Diencephalon (tissue), 1 donor: Measurements from ENCODE around the gene PCDHB7. TPM values are rescaled to one million over a fixed set of nuclear protein-coding genes. Genes with fewer than 3 reads are reported as not detected.

Source experiments
- total RNA-seq: library from RNA; depleted of rRNA; stranded (reverse); fragments of >200 nt; gene quantifications from one replicate; pipeline ENCODE4 v1.2.3, GENCODE V29; 2014

Gene PCDHB7
- 8.5 TPM for total RNA-seq

DNA sequence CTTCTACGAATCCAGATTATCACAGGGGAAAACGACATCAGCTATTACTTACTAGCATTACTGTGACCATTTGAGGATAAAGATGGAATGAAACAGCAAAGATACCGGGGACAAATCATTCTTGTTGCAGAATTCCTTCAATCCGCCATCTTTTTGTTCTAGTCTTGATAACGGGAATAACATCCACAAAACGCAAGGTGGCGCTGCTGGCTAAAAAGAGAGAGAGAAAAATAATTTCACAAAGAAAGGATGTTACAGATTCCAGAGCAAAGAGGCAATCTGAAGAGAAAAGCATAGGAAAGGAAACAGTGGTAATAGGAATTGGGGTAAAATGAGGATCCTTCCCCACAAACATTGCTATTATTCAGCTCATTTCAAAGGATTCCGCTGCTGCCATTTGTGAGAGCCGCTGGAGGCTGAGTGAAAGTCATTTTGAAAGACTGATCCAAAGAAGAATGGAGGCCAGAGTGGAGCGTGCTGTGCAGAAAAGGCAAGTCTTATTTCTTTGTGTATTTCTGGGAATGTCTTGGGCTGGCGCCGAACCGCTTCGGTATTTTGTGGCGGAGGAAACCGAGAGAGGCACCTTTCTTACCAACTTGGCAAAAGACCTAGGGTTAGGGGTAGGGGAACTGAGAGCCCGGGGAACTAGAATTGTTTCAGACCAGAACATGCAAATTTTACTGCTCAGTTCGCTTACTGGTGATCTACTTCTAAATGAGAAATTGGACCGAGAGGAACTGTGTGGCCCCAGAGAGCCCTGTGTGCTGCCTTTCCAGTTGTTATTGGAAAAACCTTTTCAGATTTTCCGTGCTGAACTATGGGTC lies at the start of gene PCDHB7:
Gene PCDHB7, plus strand, starts transcription at position 264 of the 824 bp plus-strand sequence. Its CDS starts 192 bp downstream, at position 456.

DNA sequence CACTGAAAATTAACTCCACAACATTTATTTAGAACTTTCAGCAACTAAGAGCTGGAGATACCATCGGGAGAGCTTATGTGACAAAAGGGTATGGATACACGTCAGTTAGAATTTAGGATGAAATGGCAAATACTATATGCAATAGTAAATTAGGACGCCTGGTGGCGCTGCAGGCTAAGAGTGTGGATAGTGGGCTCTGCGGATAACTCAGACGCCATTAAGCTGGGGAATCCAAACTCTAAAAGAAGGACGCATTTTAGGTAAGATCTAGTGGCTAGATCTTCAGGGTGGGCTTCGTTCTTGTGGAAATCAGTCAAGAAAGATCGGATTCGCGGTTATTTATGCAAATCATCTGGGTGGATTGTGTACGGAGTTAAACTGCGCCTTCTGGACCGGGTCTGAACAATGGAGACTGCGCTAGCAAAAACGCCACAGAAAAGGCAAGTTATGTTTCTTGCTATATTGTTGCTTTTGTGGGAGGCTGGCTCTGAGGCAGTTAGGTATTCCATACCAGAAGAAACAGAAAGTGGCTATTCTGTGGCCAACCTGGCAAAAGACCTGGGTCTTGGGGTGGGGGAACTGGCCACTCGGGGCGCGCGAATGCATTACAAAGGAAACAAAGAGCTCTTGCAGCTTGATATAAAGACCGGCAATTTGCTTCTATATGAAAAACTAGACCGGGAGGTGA lies 37.3 kb upstream of the PCDHB7 start, which contains the start of gene PCDHB5:
Gene PCDHB5, plus strand, starts transcription at position 177 of the 688 bp plus-strand sequence. Its CDS starts 229 bp downstream, at position 406.

DNA sequence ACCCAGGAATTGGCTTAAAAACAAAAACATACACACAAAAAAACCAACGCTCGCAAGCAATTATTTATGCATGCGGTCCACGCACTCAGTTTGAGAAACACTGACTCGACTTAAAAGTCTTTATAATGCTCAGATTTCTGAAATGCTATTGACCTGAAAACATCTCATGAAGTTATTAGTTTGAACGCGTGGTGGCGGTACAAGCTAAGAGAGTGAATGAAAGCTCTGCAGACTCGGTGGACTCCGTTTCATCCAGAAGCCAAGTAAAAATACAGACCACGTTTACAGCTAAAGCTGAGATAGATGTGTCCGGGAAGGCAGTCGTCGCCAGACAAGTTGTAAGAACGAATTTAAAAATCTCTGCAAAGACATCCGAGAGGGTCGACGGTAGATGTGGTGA lies 22.6 kb upstream of the PCDHB7 start, which contains the start of gene PCDHB6:
Gene PCDHB6, plus strand, starts transcription at position 246 of the 400 bp plus-strand sequence. CDS start 201 bp downstream, outside the sequence.

DNA sequence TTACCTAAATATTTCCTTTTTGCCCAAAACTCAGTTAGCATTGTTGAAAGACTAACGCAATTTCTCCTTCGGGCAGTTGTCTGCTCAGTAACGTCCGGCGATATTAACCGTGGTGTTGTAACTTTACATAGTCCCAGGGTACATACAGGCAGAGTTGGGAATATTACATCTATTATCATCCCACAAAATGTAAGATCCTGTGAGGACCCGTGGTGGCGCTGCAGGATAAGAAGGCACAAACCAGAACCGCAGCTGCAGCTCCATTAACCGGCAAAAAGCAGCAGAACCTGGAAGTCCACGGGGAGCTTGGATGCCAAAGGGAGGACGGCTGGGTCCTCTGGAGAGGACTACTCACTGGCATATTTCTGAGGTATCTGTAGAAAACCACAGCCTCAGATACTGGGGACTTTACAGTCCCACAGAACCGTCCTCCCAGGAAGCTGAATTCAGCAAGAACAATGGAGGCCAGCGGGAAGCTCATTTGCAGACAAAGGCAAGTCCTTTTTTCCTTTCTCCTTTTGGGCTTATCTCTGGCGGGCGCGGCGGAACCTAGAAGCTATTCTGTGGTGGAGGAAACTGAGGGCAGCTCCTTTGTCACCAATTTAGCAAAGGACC lies 5.2 kb downstream of the PCDHB7 start, which contains the start of gene PCDHB8:
Gene PCDHB8, plus strand, starts transcription at position 214 of the 615 bp plus-strand sequence. Its CDS starts 245 bp downstream, at position 459.

DNA sequence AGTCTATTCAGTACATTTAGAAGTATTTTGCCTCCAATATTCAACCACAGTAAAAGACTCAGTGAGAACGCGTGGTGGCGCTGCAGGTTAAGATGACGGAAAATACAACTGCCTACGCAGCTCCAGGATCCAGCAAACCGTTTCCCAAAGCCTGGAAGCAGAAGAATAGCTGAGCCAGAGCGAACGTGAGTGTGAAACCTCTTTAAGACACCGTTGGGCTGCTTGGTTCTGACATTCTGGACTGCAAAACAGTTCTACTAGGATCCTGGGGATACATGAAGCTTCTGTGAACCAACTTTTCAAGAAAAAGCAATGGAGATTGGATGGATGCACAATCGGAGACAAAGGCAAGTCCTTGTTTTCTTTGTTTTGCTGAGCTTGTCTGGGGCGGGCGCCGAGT lies 9.8 kb downstream of the PCDHB7 start, which contains the start of gene PCDHB16:
Gene PCDHB16, plus strand, starts transcription at position 140 of the 400 bp plus-strand sequence. Its CDS starts 173 bp downstream, at position 313.

DNA sequence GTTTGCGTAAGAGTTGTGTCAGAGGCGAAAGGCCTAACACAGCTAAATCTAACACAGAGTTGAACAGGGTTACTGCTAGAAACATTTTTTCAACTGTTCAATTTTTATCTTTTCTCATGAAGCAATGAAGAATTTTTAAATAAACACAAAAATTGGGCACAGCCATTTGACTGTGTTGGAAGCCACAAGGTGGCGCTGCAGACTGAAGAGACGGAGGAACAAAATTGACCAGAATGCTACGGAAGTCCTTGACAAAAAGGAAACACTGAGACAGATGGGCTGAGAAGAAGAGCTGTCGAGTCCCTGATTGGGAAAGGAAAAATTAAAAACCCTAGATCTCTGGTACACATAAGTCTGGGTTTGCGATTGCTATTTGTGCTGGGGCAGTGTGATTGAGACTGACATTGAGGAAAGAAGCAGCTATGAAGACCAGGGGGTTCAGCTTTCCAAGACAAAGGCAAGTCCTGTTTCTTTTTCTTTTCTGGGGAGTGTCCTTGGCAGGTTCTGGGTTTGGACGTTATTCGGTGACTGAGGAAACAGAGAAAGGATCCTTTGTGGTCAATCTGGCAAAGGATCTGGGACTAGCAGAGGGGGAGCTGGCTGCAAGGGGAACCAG lies 14.6 kb downstream of the PCDHB7 start, which contains the start of gene PCDHB9:
Gene PCDHB9, plus strand, starts transcription at position 265 of the 616 bp plus-strand sequence. Its CDS starts 158 bp downstream, at position 423.

DNA sequence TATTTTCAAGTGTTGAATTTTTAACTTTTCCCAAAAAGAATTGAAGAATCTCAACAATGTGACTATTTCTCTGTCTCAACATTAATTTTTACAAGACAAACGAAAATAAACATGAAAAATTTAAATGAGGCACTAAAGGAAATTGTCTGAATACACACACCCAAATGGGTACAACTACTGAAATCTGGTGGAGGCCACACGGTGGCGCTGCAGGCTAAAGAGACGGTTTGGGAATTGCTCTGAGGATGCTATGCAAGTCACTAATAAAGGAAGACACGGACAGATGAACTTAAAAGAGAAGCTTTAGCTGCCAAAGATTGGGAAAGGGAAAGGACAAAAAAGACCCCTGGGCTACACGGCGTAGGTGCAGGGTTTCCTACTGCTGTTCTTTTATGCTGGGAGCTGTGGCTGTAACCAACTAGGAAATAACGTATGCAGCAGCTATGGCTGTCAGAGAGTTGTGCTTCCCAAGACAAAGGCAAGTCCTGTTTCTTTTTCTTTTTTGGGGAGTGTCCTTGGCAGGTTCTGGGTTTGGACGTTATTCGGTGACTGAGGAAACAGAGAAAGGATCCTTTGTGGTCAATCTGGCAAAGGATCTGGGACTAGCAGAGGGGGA lies 19.8 kb downstream of the PCDHB7 start, which contains the start of gene PCDHB10:
Gene PCDHB10, plus strand, starts transcription at position 244 of the 616 bp plus-strand sequence. Its CDS starts 200 bp downstream, at position 444.

DNA sequence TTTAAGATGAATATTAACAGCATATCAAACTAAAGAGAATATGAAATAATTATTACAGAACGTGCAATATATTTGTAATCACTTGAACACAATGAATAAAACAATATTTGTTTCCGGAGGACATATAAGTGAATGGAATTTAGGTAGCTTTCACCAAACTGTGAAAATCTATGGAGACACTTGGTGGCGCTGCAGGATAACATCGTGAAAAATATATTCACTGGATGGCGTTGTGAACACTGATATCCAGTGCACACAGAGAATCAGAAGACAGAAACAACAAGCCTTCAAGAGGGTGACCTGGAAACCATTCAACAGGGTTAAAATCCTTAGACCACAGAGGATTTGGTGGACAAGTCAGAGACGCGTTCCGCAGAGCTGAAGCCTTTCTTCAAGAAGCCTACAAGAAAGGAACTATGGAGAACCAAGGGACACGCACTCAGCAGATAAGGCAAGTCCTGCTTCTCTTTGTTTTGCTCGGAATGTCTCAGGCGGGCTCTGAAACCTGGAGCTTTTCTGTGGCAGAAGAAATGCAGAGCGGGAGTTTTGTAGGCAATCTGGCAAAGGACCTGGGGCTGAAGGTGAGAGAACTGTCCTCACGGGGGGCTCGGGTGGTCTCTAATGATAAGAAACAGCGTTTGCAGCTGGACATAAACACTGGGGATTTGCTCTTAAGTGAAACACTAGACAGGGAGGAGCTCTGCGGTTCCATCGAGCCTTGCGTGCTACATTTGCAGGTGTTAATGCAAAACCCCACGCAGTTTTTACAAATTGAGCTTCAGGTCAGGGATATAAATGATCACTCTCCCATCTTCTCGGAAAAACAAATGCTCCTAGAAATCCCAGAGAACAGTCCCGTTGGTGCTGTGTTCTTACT lies 27.2 kb downstream of the PCDHB7 start, which contains the start of gene PCDHB11:
Gene PCDHB11, plus strand, starts transcription at position 269 of the 877 bp plus-strand sequence. Its CDS starts 148 bp downstream, at position 417.

DNA sequence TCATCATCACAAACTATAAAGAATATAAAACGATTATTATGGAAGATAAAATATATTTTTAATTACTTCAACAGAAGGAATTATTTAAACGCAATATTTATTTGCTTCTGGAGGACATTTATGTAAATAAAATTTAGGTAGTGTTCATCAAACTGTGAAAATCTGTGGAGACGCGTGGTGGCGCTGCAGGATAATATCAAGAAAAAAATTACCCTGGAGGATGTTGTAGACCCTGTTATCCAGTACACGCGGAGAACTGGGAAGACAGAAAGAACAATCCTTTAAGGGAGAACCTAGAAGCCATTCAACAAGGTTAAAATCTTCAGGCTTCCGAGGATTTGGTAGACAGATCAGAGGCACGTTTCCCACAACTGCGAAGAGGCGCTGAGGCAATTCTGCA lies 36.0 kb downstream of the PCDHB7 start, which contains the start of gene PCDHB12:
Gene PCDHB12, plus strand, starts transcription at position 242 of the 400 bp plus-strand sequence. CDS start 189 bp downstream, outside the sequence.

DNA sequence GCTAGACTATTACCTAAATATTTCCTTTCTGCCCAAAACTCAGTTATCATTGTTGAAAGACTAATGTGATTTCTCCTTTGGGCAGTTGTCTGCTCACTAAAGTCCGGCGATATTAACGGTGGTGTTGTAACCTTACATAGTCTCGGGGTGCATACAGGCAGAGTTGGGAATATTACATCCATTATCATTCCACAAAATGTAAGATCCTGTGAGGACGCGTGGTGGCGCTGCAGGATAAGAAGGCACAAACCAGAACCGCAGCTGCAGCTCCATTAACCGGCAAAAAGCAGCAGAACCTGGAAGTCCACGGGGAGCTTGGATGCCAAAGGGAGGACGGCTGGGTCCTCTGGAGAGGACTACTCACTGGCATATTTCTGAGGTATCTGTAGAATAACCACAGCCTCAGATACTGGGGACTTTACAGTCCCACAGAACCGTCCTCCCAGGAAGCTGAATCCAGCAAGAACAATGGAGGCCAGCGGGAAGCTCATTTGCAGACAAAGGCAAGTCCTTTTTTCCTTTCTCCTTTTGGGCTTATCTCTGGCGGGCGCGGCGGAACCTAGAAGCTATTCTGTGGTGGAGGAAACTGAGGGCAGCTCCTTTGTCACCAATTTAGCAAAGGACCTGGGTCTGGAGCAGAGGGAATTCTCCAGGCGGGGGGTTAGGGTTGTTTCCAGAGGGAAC lies 41.4 kb downstream of the PCDHB7 start, which contains the start of gene PCDHB13:
Gene PCDHB13, plus strand, starts transcription at position 264 of the 684 bp plus-strand sequence. Its CDS starts 205 bp downstream, at position 469.

DNA sequence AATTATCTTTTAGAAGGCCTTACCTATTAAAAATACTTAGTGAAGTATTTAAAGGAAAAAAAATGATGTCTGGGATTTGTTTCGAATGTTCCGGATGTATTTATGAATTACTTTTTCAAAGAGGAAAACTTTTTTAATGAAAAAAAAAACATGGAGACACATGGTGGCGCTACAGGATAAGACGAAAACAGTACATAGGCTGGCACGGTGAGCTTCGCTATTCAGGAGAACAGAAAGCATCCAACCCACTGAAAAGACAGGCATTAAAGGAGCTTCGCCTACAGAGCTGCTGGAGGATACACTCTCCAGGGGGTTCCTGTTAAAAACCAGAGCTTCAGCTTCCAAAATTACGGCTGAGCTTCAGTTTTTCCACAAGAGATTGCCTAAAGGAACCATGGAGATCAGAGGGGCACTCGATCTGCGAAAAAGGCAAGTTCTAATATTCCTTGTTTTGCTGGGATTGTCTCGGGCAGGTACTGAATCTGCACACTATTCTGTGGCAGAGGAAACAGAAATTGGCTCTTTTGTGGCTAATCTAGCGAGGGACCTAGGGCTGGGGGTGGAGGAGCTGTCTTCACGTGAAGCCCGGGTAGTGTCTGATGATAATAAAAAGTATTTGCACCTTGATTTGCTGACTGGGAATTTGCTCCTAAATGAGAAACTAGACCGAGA lies 50.8 kb downstream of the PCDHB7 start, which contains the start of gene PCDHB14:
Gene PCDHB14, plus strand, starts transcription at position 232 of the 672 bp plus-strand sequence. Its CDS starts 163 bp downstream, at position 395.

Other genes starting within 250 kb of the PCDHB7 start
- gene PCDHAC1, start 246.3 kb upstream of the PCDHB7 start, total RNA-seq, result 42.7 TPM
- gene PCDHAC2, start 206.2 kb upstream of the PCDHB7 start, total RNA-seq, result 47.1 TPM
- 0.46 TPM for gene PCDHB1, start 121.3 kb upstream of the PCDHB7 start, total RNA-seq
- gene PCDHB2, start 78.0 kb upstream of the PCDHB7 start, total RNA-seq, result 12.7 TPM
- 13.6 TPM for gene PCDHB3, start 72.2 kb upstream of the PCDHB7 start, total RNA-seq
- gene PCDHB4, start 50.8 kb upstream of the PCDHB7 start, total RNA-seq, result 5.3 TPM
- gene PCDHB5, start 37.4 kb upstream of the PCDHB7 start, total RNA-seq, result 11.1 TPM
- 4.2 TPM for gene PCDHB6, start 22.6 kb upstream of the PCDHB7 start, total RNA-seq
- 8.1 TPM for gene PCDHB8, start 5.1 kb downstream of the PCDHB7 start, total RNA-seq
- gene PCDHB16, start 9.7 kb downstream of the PCDHB7 start, total RNA-seq, result 5.8 TPM
- 9.2 TPM for gene PCDHB9, start 14.5 kb downstream of the PCDHB7 start, total RNA-seq
- gene PCDHB10, start 19.7 kb downstream of the PCDHB7 start, total RNA-seq, result 22.4 TPM
- gene PCDHB11, start 27.0 kb downstream of the PCDHB7 start, total RNA-seq, result 14.8 TPM
- 15.5 TPM for gene PCDHB12, start 36.1 kb downstream of the PCDHB7 start, total RNA-seq
- 10.8 TPM for gene PCDHB13, start 41.3 kb downstream of the PCDHB7 start, total RNA-seq
- 12.7 TPM for gene PCDHB14, start 50.7 kb downstream of the PCDHB7 start, total RNA-seq
- 22.6 TPM for gene PCDHB15, start 72.8 kb downstream of the PCDHB7 start, total RNA-seq
- gene SLC25A2, start 131.4 kb downstream of the PCDHB7 start, total RNA-seq, result 0.23 TPM
- gene TAF7, start 148.1 kb downstream of the PCDHB7 start, total RNA-seq, result 103 TPM
- gene PCDHGA1, start 157.9 kb downstream of the PCDHB7 start, total RNA-seq, result 4.2 TPM
- gene PCDHGA2, start 166.1 kb downstream of the PCDHB7 start, total RNA-seq, result 8.5 TPM
- 7.2 TPM for gene PCDHGA3, start 171.2 kb downstream of the PCDHB7 start, total RNA-seq
- 10.4 TPM for gene PCDHGB1, start 177.5 kb downstream of the PCDHB7 start, total RNA-seq
- 12.5 TPM for gene PCDHGA4, start 182.4 kb downstream of the PCDHB7 start, total RNA-seq
- gene PCDHGB2, start 187.3 kb downstream of the PCDHB7 start, total RNA-seq, result 7.6 TPM
- gene PCDHGA5, start 191.5 kb downstream of the PCDHB7 start, total RNA-seq, result 7.2 TPM
- 9.2 TPM for gene PCDHGB3, start 197.6 kb downstream of the PCDHB7 start, total RNA-seq
- gene PCDHGA6, start 201.2 kb downstream of the PCDHB7 start, total RNA-seq, result 11.3 TPM
- 7.6 TPM for gene PCDHGA7, start 210.1 kb downstream of the PCDHB7 start, total RNA-seq
- gene PCDHGB4, start 215.1 kb downstream of the PCDHB7 start, total RNA-seq, result 14.8 TPM
- 6.9 TPM for gene PCDHGA8, start 220.0 kb downstream of the PCDHB7 start, total RNA-seq
- gene PCDHGB5, start 225.3 kb downstream of the PCDHB7 start, total RNA-seq, result 24.0 TPM
- gene PCDHGA9, start 230.1 kb downstream of the PCDHB7 start, total RNA-seq, result 14.3 TPM
- gene PCDHGB6, start 235.4 kb downstream of the PCDHB7 start, total RNA-seq, result 17.8 TPM
- gene PCDHGA10, start 240.3 kb downstream of the PCDHB7 start, total RNA-seq, result 15.2 TPM
- 18.2 TPM for gene PCDHGB7, start 245.0 kb downstream of the PCDHB7 start, total RNA-seq
- gene PCDHGA11, start 248.4 kb downstream of the PCDHB7 start, total RNA-seq, result 18.9 TPM